H9 (cell line): Measurements from ENCODE around the gene PRRC2B. TPM values are rescaled to one million over a fixed set of nuclear protein-coding genes. Genes with fewer than 3 reads are reported as not detected.
A peak's percentile ranks its signal among the peaks of the same experiment; 100 is the strongest.

Experiments used
- DNase-seq: peaks from one replicate; pipeline ENCODE4 v3.0.0-alpha.2; 2017
- H2AFZ ChIP-seq: one replicate; pipeline ENCODE4 v1.6.1; 2013; ENCODE audit warnings: mild to moderate bottlenecking, low read length, control low read depth, moderate library complexity
- H2AK5ac ChIP-seq: 2 replicates; pipeline ENCODE4 v1.6.1; 2013; ENCODE audit warnings: low read length, control low read depth, mixed read lengths; ENCODE audit not compliant: insufficient read length
- H2BK120ac ChIP-seq: one replicate; pipeline ENCODE4 v1.6.1; 2013; ENCODE audit warnings: low read depth, mild to moderate bottlenecking, low read length, control low read depth, inconsistent platforms; ENCODE audit not compliant: poor library complexity, severe bottlenecking
- H2BK12ac ChIP-seq: 2 replicates; pipeline ENCODE4 v1.6.1; 2013; ENCODE audit warnings: low read length, control low read depth, mixed read lengths, low read depth; ENCODE audit not compliant: insufficient read length
- H2BK15ac ChIP-seq: 2 replicates; pipeline ENCODE4 v1.6.1; 2013; ENCODE audit warnings: low read depth, low read length, control low read depth
- H2BK20ac ChIP-seq: one replicate; pipeline ENCODE4 v1.6.1; 2013; ENCODE audit warnings: low read depth, mild to moderate bottlenecking, low read length, control low read depth, inconsistent platforms; ENCODE audit not compliant: poor library complexity, severe bottlenecking
- H2BK5ac ChIP-seq: 2 replicates; pipeline ENCODE4 v1.6.1; 2013; ENCODE audit warnings: low read length, control low read depth, mixed read lengths; ENCODE audit not compliant: insufficient read length
- H3K14ac ChIP-seq: 2 replicates; pipeline ENCODE4 v1.6.1; 2013; ENCODE audit warnings: low read length, control low read depth; ENCODE audit not compliant: insufficient read depth
- H3K18ac ChIP-seq: 2 replicates; pipeline ENCODE4 v1.6.1; 2013; ENCODE audit warnings: low read depth, mild to moderate bottlenecking, mixed read lengths, low read length, control low read depth; ENCODE audit not compliant: insufficient read length
- H3K23ac ChIP-seq: 2 replicates; pipeline ENCODE4 v1.6.1; 2013; ENCODE audit warnings: low read length, control low read depth, mixed read lengths, low read depth; ENCODE audit not compliant: insufficient read length
- H3K23me2 ChIP-seq: 2 replicates; pipeline ENCODE4 v1.6.1; 2013; ENCODE audit warnings: low read depth, mild to moderate bottlenecking, mixed read lengths, low read length, control low read depth; ENCODE audit not compliant: insufficient read length, poor library complexity, severe bottlenecking
- H3K27ac ChIP-seq: 2 replicates; pipeline ENCODE4 v1.5.1; 2013; ENCODE audit warnings: low read length, control low read depth, mixed read lengths, low read depth; ENCODE audit not compliant: insufficient read length
- H3K27me3 ChIP-seq: 2 replicates; pipeline ENCODE4 v1.6.1; 2013; ENCODE audit warnings: low read length, control low read depth, inconsistent platforms; ENCODE audit not compliant: insufficient read depth
- H3K4ac ChIP-seq: 2 replicates; pipeline ENCODE4 v1.6.1; 2013; ENCODE audit warnings: low read depth, mild to moderate bottlenecking, control low read depth, inconsistent platforms, low read length, moderate library complexity
- H3K4me1 ChIP-seq: 2 replicates; pipeline ENCODE4 v1.6.1; 2013; ENCODE audit warnings: low read length, control low read depth, inconsistent platforms; ENCODE audit not compliant: insufficient read depth
- H3K4me2 ChIP-seq: 2 replicates; pipeline ENCODE4 v1.6.1; 2013; ENCODE audit warnings: low read length, control low read depth, mixed read lengths; ENCODE audit not compliant: insufficient read length, insufficient read depth
- H3K56ac ChIP-seq: 2 replicates; pipeline ENCODE4 v1.6.1; 2013; ENCODE audit warnings: low read depth, mild to moderate bottlenecking, mixed read lengths, low read length, control low read depth; ENCODE audit not compliant: insufficient read length
- H3K79me1 ChIP-seq: 2 replicates; pipeline ENCODE4 v1.6.1; 2013; ENCODE audit warnings: low read depth, mild to moderate bottlenecking, moderate library complexity, low read length, control low read depth, inconsistent platforms; ENCODE audit not compliant: insufficient read depth, poor library complexity, severe bottlenecking
- H3K79me2 ChIP-seq: 2 replicates; pipeline ENCODE4 v1.6.1; 2013; ENCODE audit warnings: low read length, control low read depth, inconsistent platforms; ENCODE audit not compliant: insufficient read depth
- H3K9ac ChIP-seq: 2 replicates; pipeline ENCODE4 v1.6.1; 2013; ENCODE audit warnings: low read length, control low read depth, mixed read lengths; ENCODE audit not compliant: insufficient read length; ENCODE audit errors: extremely low read depth
- H3K9me3 ChIP-seq: one replicate; pipeline ENCODE4 v1.6.1; 2013; ENCODE audit warnings: low read depth, low read length, inconsistent platforms; ENCODE audit not compliant: control insufficient read depth
- H3T11ph ChIP-seq: one replicate; pipeline ENCODE4 v1.6.1; 2013; ENCODE audit warnings: mild to moderate bottlenecking, low read length, control low read depth, inconsistent platforms
- H4K20me1 ChIP-seq: one replicate; pipeline ENCODE4 v1.6.1; 2013; ENCODE audit not compliant: control insufficient read depth, insufficient read length, insufficient read depth
- H4K5ac ChIP-seq: 2 replicates; pipeline ENCODE4 v1.6.1; 2013; ENCODE audit warnings: low read depth, mild to moderate bottlenecking, mixed read lengths, low read length, control low read depth; ENCODE audit not compliant: insufficient read length
- H4K8ac ChIP-seq: replicated peaks from 2 replicates; pipeline ENCODE4 v1.6.1; 2013; ENCODE audit warnings: low read length, control low read depth, mixed read lengths, low read depth; ENCODE audit not compliant: insufficient read length
- H4K91ac ChIP-seq: 2 replicates; pipeline ENCODE4 v1.6.1; 2013; ENCODE audit warnings: low read depth, mild to moderate bottlenecking, moderate library complexity, mixed read lengths, low read length, control low read depth; ENCODE audit not compliant: insufficient read length
- H3K27ac Mint-ChIP-seq, 3 experiments: 2 replicates in 2 of 3; 3 replicates in 1 of 3; pipeline ENCODE4 v1.8.0; 2020 to 2021; ENCODE audit warnings: mixed read lengths in 3 of 3, mild to moderate bottlenecking in 1 of 3, moderate library complexity in 1 of 3
- H3K27me3 Mint-ChIP-seq: 2 replicates; pipeline ENCODE4 v1.8.0; 2021; ENCODE audit warnings: low read depth, mild to moderate bottlenecking, moderate library complexity, mixed read lengths
- H3K36me3 Mint-ChIP-seq, 3 experiments: 2 replicates in 2 of 3; 3 replicates in 1 of 3; pipeline ENCODE4 v1.8.0; 2020 to 2021; ENCODE audit warnings: low read depth in 3 of 3, mixed read lengths in 3 of 3; ENCODE audit not compliant: insufficient read depth in 1 of 3
- H3K4me1 Mint-ChIP-seq, 2 experiments: 2 replicates each; pipeline ENCODE4 v1.8.0; 2020; ENCODE audit warnings: mixed read lengths in 2 of 2
- H3K4me3 Mint-ChIP-seq, 2 experiments: 2 replicates in 1 of 2; 3 replicates in 1 of 2; pipeline ENCODE4 v1.8.0; 2020 to 2021; ENCODE audit warnings: mild to moderate bottlenecking in 2 of 2, mixed read lengths in 2 of 2, moderate library complexity in 1 of 2
- H3K9me3 Mint-ChIP-seq, 2 experiments: 2 replicates in 1 of 2; 3 replicates in 1 of 2; pipeline ENCODE4 v1.8.0; 2020; ENCODE audit warnings: mild to moderate bottlenecking in 2 of 2, mixed read lengths in 2 of 2, moderate library complexity in 1 of 2
- WGBS: extraction: QIAGEN DNeasy Blood & Tissue Kit; methylation state at CpG from one replicate; pipeline ENCODE4 v1.1.7; 2013; ENCODE audit warnings: missing lambda C conversion rate, low lambda C conversion rate, mixed read lengths; ENCODE audit not compliant: insufficient read length; ENCODE audit errors: extremely low coverage; 5-methylcytosine and 5-hydroxymethylcytosine counted together
- total RNA-seq: library from RNA; stranded (reverse); gene quantifications from 2 replicates; pipeline ENCODE4 v1.2.1, GENCODE V29; 2021
- TF ChIP-seq, protein P1 (sequence below): fragments of 200-600 bp; sonication (generic); conservative IDR thresholded peaks from 3 replicates; pipeline ENCODE4 v1.8.0; 2021; ENCODE audit warnings: antibody characterized with exemption, mild to moderate bottlenecking

PRRC2B gene
- total RNA-seq, 1 experiment from 2014 or later, result 251 TPM

DNA sequence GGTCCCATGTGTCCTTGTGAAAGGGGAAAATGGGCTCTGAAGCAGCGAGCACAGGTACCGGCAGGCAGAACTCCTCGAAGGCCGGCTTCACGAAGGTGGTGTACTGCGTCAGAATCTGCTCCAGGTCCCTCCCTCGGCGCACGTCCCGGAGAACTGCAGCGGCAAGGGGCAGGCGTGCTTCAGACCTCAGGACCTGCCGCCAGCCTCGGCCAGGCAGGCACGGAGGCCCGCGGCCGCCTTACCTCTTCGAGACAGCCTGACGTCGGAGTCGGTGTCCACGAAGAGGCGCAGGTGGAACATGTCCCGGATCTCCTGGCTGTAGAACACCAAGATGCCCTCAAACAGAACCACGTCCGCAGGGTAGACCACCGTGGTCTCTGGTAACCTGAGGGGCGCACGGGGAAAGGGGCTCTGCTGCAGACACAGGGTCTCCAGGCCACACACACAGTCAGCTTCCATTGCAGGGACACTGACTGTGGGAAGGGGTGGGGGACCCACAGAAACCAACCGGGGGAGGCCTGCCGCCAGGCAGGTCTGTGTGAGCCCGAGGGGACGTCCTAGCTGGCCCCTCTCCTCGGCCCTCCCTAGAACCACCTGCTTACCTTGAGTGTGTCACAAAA, 135.1 kb downstream of the PRRC2B start:
- Histone ChIP-seq H3T11ph (no peak overlapping the region), H3K4me2 (no peak overlapping the region), H3K4me1 (no peaks in the 10 kb centered on the region; the same call in 1 of the 2 replicates), H3K27ac (no peak overlapping the region), H3K23me2 (peaks cover 6% of the 10 kb centered on the region), H2AK5ac (no peak overlapping the region), H3K18ac (no peak overlapping the region), H3K9ac (no peak overlapping the region), H4K5ac (no peak overlapping the region), H3K79me2 (no peaks in the 10 kb centered on the region; the same call in 1 of the 2 replicates), H3K56ac (no peak overlapping the region), H4K8ac (no peak overlapping the region), H3K27me3 (no peaks in the 10 kb centered on the region), H2BK120ac (no peak overlapping the region), H4K91ac (no peak overlapping the region), H2BK12ac (no peak overlapping the region), H2BK15ac (no peak overlapping the region), H2BK5ac (no peak overlapping the region), H3K4ac (no peak overlapping the region), H4K20me1 (no peaks in the 10 kb centered on the region), H3K79me1 (no peaks in the 10 kb centered on the region), H3K14ac (no peak overlapping the region), H3K9me3 (no peaks in the 10 kb centered on the region), H2BK20ac (no peak overlapping the region), H2AFZ (no peak overlapping the region), H3K23ac (no peak overlapping the region)
- Mint-ChIP-seq H3K4me3 (peak overlapping the region in 1 of 2 experiments; percentile 87; a peak in 2 of 5 replicates), H3K36me3 (peaks cover 28 to 56% (median 50%) of the 10 kb centered on the region in 3 experiments), H3K4me1 (peaks cover 0 to 9% of the 10 kb centered on the region in 2 experiments; a peak in 2 of 4 replicates), H3K27me3 (no peaks in the 10 kb centered on the region), H3K9me3 (no peaks in the 10 kb centered on the region), H3K27ac (peak overlapping the region in 1 of 3 experiments; percentile 40; a peak in 1 of 7 replicates)
- no peak for DNase-seq
- no CpG with 5 or more reads among the region's 35 CpGs for WGBS
- TF ChIP-seq, protein P1, sequence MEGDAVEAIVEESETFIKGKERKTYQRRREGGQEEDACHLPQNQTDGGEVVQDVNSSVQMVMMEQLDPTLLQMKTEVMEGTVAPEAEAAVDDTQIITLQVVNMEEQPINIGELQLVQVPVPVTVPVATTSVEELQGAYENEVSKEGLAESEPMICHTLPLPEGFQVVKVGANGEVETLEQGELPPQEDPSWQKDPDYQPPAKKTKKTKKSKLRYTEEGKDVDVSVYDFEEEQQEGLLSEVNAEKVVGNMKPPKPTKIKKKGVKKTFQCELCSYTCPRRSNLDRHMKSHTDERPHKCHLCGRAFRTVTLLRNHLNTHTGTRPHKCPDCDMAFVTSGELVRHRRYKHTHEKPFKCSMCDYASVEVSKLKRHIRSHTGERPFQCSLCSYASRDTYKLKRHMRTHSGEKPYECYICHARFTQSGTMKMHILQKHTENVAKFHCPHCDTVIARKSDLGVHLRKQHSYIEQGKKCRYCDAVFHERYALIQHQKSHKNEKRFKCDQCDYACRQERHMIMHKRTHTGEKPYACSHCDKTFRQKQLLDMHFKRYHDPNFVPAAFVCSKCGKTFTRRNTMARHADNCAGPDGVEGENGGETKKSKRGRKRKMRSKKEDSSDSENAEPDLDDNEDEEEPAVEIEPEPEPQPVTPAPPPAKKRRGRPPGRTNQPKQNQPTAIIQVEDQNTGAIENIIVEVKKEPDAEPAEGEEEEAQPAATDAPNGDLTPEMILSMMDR, result no peak
